GM18909 (cell line): Measurements from ENCODE around the gene SYCP2.

Experiments
- ATAC-seq: cut with Tn5 transposase; IDR thresholded peaks from one replicate; pipeline ENCODE4 v1.9.1; 2021; ENCODE audit warnings: mild to moderate bottlenecking; ENCODE audit not compliant: unreplicated experiment, poor library complexity

SYCP2 gene

DNA sequence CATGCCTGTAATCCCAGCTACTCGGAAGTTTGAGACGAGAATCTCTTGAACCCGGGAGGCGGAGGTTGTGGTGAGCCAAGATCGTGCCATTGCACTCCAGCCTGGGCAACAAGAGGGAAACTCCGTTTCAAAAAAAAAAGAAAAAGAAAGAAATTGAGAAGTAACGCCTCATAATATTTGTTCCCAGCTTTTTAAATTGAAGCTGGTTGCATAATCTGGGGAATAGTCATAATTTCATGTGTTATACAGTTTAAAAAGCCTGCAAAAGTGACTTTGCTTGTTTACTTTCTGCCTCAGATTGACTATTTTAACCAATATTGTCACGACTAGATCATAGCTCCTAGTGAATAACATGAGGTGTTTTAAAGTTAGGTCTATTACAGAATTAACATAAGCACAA is 13.9 kb upstream of the SYCP2 start:
- no peak for ATAC-seq

GRCh38 chr20:59945731-59946130 is 12.3 kb upstream of the SYCP2 start:
- no peak for ATAC-seq

DNA sequence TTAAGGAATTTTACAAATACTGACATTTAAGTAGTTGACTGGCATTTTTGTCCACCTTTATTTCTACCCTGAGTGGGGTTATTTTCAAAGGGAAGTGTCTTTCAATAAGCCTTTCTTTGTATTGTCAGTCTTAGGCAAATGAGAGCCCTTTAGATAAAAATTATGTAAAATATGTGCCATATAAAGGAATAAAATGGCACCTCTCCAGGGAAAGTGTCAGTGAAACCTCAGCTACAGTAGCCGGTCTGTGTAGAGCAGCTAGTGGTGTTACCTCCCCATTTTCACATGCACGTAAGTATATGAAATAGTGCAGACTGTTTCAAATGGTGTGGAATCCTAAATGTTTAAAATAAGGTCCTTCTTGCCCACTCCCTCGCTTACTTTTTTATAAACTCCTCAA is 11.7 kb upstream of the SYCP2 start:
- ATAC-seq: no peak

- ATAC-seq: no peak
These were observed 11.3 kb upstream of the SYCP2 start for GRCh38 chr20:59944726-59945125.

- ATAC-seq: no peak
These were observed 8.8 kb upstream of the SYCP2 start for GRCh38 chr20:59942245-59942644.

GRCh38 chr20:59940956-59941294 is 7.5 kb upstream of the SYCP2 start:
- no peak for ATAC-seq

- peak; percentile 93 for ATAC-seq
These were observed 6.9 kb upstream of the SYCP2 start, which contains the start of the genes FAM217B and PPP1R3D for GRCh38 chr20:59940129-59940955. Gene FAM217B (plus strand): TSS chr20:59940389. CDS start chr20:59943944, 3,555 bp downstream. Gene PPP1R3D (minus strand): TSS chr20:59940305. CDS start chr20:59939931, 374 bp downstream.

DNA sequence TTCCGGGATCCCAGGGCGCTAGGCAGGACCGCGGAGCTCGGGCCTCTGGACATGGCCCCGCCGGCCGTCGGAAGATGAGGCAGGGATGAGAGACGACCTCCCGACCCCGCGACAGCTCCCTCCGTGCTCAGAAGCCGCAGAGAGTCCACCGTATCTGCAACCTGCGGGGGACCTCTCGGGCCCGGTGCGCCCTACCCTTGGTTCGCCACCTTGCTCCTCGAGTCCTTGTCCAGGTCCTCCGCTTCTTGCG is 6.4 kb upstream of the SYCP2 start:
- peak; percentile 37 for ATAC-seq

- no peak for ATAC-seq
These were observed 5.8 kb upstream of the SYCP2 start for GRCh38 chr20:59939052-59939878.

- ATAC-seq: no peak
These were observed 5.2 kb upstream of the SYCP2 start for GRCh38 chr20:59938696-59939051.

GRCh38 chr20:59938221-59938620 is 4.8 kb upstream of the SYCP2 start:
- no peak for ATAC-seq

DNA sequence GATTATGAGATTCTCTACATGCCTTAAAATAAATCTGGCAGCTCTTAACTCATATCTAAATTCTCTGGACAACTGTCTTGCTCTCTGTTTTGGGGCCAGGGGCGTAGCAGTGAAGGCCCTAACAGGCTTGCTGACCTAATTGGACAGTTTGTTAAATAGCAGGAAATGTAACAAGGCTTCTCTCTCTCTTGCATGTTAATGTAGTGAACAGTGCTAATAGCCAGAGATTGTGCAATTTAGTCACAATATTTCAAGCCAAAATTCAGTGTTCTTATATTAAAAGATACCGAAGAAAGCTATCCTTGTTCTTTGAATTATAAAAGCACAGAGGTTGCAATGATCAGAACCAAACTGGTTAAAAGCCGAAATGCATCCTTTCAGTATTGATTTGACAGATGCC is 3.7 kb upstream of the SYCP2 start:
- ATAC-seq: no peak

DNA sequence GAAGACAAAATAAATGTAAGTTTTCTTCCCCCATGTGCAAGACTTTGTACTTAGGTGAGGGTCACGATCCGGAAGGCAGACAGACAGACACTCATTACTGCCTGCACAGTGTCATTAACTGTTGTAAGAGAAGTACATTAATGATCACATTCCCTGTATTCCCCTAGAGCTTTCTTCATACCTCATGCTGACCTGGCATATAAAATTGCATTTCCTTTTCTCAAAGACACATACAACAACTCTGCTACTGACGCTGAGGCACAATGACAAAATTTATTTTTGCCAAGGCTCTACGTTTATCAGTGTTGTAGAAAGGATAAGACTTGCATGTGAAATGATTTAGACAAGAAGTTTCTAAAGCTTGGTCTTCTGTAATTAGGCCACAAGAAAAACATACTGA is 3.0 kb upstream of the SYCP2 start:
- ATAC-seq: no peak

GRCh38 chr20:59935457-59936185 is 2.2 kb upstream of the SYCP2 start:
- no peak for ATAC-seq

- peak; percentile 85 for ATAC-seq
These were observed 580 bp upstream of the SYCP2 start for GRCh38 chr20:59933849-59934585.

DNA sequence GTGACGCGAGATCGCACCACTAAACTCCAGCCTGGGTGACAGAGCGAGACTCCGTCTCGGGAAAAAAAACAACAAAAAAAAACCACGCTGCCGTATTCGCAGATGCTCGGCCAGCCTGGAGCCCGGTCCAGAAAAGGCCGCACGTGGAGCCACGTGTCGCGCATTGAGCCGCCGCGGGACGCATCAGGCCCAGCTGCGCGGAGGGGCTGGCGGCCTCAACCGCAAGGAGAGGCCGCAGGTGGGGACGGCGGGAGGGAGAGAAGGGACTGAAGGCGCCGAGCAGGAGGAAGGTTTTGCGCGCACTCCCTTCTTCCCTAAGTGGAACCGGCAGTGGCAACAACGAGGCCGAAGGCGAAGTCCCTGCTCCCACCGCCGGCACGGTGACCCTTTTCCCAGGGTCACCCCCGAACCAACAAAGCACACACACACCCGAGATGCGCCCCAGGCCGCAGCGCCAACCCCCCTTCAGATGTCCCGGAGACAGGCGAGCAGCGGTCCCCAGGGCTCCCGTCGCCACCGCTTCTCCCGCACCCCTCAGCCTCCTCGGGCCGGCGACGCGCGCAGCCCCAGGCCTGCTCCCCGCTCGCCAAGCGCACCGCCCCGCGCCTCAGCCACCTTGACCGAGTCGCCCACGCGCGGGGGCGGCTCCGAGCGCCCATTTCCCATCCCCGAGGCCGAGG is 681 bp downstream of the SYCP2 start:
- no peak for ATAC-seq

DNA sequence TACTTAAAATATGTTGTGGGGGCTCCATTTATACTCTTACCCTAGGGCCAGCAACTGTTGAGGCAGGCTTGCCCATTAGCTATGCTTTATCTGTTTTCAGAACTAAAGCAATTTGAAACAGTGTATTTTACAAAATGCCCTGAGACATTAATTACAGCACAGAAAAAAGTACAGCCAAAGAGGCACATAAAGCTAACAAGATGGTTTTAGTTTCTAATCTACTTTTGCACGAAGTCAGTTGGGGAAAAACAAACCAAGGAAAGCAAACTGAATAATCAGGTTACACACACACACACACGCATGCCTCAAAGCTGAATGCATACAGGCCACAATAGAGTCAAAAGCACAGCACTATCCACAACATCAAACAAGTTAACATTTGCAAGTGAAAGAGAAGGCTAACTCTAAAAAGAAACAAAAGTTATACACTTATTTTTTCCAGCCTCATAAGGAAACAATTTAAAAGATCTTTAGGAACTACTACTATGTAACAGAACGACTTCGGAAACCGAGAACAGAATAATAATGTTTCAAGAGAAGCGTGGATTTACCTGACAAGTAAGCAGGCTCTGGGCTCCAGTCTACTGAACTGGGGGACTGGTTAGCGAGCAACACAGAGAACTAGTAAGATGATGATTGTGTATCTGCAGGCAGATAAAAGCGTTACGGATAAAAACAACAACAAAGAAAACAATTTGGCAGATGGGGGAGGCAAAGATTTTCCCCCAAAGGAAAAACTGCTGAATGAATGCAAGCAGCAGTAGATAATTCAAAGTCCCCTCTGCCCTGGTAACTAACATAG is 1.7 kb downstream of the SYCP2 start:
- no peak for ATAC-seq

GRCh38 chr20:59925899-59926298 is 7.5 kb downstream of the SYCP2 start:
- ATAC-seq: no peak

DNA sequence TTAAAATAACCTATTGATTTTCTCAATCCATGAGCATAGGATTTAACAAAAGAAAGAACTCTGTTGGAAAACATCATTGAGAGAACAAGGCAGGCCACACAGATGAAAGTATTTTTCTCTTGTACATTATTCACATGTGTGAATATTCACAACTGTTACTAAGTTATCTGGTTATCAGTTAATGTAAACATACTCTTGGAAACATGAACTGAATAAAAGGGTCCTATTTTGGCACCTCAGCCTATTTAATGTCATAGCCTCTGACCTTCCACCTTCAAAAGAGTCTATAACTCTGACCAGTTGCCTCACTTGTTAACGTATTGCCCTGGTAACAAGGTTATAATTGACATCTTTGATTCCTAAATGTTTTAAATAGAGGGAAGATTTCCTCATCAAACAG is 8.1 kb downstream of the SYCP2 start:
- no peak for ATAC-seq
